H1 (cell line): ENCODE results near the gene PRDM2. TPM values are rescaled to one million over a fixed set of nuclear protein-coding genes. Genes with fewer than 3 reads are reported as not detected.
A peak's percentile ranks its signal among the peaks of the same experiment; 100 is the strongest.

ENCODE experiments used
- ATF3 ChIP-seq: IDR thresholded peaks from 2 replicates; pipeline ENCODE4 v1.6.1; 2011; ENCODE audit warnings: low read depth, mild to moderate bottlenecking, low read length; ENCODE audit not compliant: insufficient read depth
- BACH1 ChIP-seq: IDR thresholded peaks from 2 replicates; pipeline ENCODE4 v1.6.1; 2012; ENCODE audit warnings: low read length, improper control_type of control experiment
- CEBPB ChIP-seq: IDR thresholded peaks from 2 replicates; pipeline ENCODE4 v1.6.1; 2012; ENCODE audit warnings: low read depth, low read length
- CHD7 ChIP-seq: fragments of 300-600 bp; sonication (generic); IDR thresholded peaks from 2 replicates; pipeline ENCODE4 v1.7.1; 2012; ENCODE audit warnings: low read length, moderate library complexity, mild to moderate bottlenecking, inconsistent platforms; ENCODE audit not compliant: insufficient replicate concordance
- JUN ChIP-seq: IDR thresholded peaks from 2 replicates; pipeline ENCODE4 v1.6.1; 2011; ENCODE audit warnings: low read depth, mild to moderate bottlenecking, improper control_type of control experiment, low read length
- JUND ChIP-seq: IDR thresholded peaks from 2 replicates; pipeline ENCODE4 v1.6.1; 2011; ENCODE audit warnings: mild to moderate bottlenecking, improper control_type of control experiment, low read length
- KDM1A ChIP-seq: fragments of 200-600, 300-600 bp; sonication (generic); IDR thresholded peaks from 2 replicates; pipeline ENCODE4 v1.7.1; 2016; ENCODE audit warnings: mild to moderate bottlenecking, low read length, borderline replicate concordance
- KDM5A ChIP-seq: fragments of 200-600 bp; IDR thresholded peaks from 2 replicates; pipeline ENCODE4 v1.7.1; 2012; ENCODE audit warnings: mild to moderate bottlenecking, low read length, inconsistent platforms, mixed read lengths
- NANOG ChIP-seq: IDR thresholded peaks from 2 replicates; pipeline ENCODE4 v1.6.1; 2011; ENCODE audit warnings: low read length, low read depth, mild to moderate bottlenecking, inconsistent platforms; ENCODE audit not compliant: insufficient read depth, poor library complexity, severe bottlenecking
- POLR2AphosphoS5 ChIP-seq: IDR thresholded peaks from 2 replicates; pipeline ENCODE4 v1.6.1; 2011; ENCODE audit warnings: low read depth, low read length
- SIX5 ChIP-seq: IDR thresholded peaks from 2 replicates; pipeline ENCODE4 v1.6.1; 2011; ENCODE audit warnings: mild to moderate bottlenecking, low read depth, low read length
- polyA plus RNA-seq, 7 experiments: library from polyadenylated mRNA; depleted of rRNA in 3 of 7; stranded (reverse) in 5 of 7; unstranded in 2 of 7; fragments of >200 nt in 5 of 7; fragments of 200-250 nt in 2 of 7; gene quantifications; 1 replicate in 5 of 7; 2 replicates in 1 of 7; 4 replicates in 1 of 7; pipeline versions ENCODE4 v1.2.1 to v1.2.3, GENCODE V29; 2011 to 2013; ENCODE audit warnings: missing spikeins in 2 of 7, mixed read lengths in 2 of 7
- total RNA-seq: library from RNA; stranded (reverse); fragmentation: NEBNext Ultra II Directional; extraction: Animal tissue kit (Norgen Biotek cat#: 25700); gene quantifications from 2 replicates; pipeline ENCODE4 v1.2.1, GENCODE V29; 2021

PRDM2 gene
- total and polyA plus RNA-seq, 2 of the 8 experiments (the other 6 are each of a cell fraction or from before 2014, with no cell fraction given), result 5.8 to 21.2 TPM

GRCh38 chr1:13813398-13814012, 113.5 kb downstream of the PRDM2 start (continued):
- no peak for TF ChIP-seq SIX5
- TF ChIP-seq KDM5A, result no peak
- TF ChIP-seq KDM1A, result peak; percentile 98
- no peak for TF ChIP-seq BACH1
- no peak for TF ChIP-seq ATF3
- no peak for TF ChIP-seq JUN
- TF ChIP-seq POLR2AphosphoS5, result no peak
- no peak for TF ChIP-seq CEBPB
- no peak for TF ChIP-seq CHD7
- no peak for TF ChIP-seq JUND
- no peak for TF ChIP-seq NANOG
